ENCODE results near the gene HNRNPH2.

HNRNPH2 gene

DNA sequence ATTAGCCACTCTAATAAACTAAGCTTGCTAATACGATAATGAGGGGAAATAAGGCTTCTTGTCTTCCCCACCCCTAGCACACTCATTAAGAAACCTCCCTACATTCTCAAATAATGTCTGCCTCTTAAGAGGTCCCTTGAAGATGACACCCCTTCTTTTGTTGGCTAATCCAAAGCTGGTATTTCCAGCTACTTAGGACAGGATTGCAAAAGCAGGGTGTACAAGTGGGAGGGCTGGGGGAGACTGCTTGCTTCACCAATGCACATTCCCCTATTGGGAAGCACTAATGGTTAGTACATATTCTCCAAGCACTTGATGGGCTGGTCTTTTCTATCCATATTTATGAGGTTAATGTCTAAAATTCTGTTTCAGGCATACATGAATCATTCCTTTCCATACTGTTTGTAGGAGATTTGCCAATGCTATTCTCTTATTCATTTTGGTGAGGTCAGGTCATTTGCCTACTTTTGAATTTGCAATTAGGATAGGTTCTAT lies 42.7 kb upstream of the HNRNPH2 start:
- H3K36me3 ChIP-seq (ENCODE audit: control insufficient read depth, insufficient read depth, low read length) = no peaks in the 10 kb centered on the region
- H3K9me3 ChIP-seq (ENCODE audit: control insufficient read depth, low read length) = no peaks in the 10 kb centered on the region
- no peak overlapping the region for H3K4me2 ChIP-seq (ENCODE audit: low read length)
- H3K79me2 ChIP-seq = no peaks in the 10 kb centered on the region
- H3K4me1 ChIP-seq = no peaks in the 10 kb centered on the region
- H3K27ac ChIP-seq = no peak overlapping the region
- H3K4me3 ChIP-seq (ENCODE audit: low read depth, low read length) = no peak overlapping the region
- TF ChIP-seq, protein P1, sequence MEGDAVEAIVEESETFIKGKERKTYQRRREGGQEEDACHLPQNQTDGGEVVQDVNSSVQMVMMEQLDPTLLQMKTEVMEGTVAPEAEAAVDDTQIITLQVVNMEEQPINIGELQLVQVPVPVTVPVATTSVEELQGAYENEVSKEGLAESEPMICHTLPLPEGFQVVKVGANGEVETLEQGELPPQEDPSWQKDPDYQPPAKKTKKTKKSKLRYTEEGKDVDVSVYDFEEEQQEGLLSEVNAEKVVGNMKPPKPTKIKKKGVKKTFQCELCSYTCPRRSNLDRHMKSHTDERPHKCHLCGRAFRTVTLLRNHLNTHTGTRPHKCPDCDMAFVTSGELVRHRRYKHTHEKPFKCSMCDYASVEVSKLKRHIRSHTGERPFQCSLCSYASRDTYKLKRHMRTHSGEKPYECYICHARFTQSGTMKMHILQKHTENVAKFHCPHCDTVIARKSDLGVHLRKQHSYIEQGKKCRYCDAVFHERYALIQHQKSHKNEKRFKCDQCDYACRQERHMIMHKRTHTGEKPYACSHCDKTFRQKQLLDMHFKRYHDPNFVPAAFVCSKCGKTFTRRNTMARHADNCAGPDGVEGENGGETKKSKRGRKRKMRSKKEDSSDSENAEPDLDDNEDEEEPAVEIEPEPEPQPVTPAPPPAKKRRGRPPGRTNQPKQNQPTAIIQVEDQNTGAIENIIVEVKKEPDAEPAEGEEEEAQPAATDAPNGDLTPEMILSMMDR (IDR thresholded peaks at IDR 0.05) = no peak
- H3K9ac ChIP-seq = no peak overlapping the region
- H2AFZ ChIP-seq = no peak overlapping the region
- no peaks in the 10 kb centered on the region for H3K27me3 ChIP-seq (ENCODE audit: control insufficient read depth, insufficient read depth, low read length)

GRCh38 chrX:101368800-101369199 lies 39.2 kb upstream of the HNRNPH2 start:
- H3K4me2 ChIP-seq (ENCODE audit: low read length) = no peak overlapping the region
- no peaks in the 10 kb centered on the region for H3K9me3 ChIP-seq (ENCODE audit: control insufficient read depth, low read length)
- no peak overlapping the region for H3K4me3 ChIP-seq (ENCODE audit: low read depth, low read length)
- H3K79me2 ChIP-seq = no peaks in the 10 kb centered on the region
- H3K27me3 ChIP-seq (ENCODE audit: control insufficient read depth, insufficient read depth, low read length) = no peaks in the 10 kb centered on the region
- no peak overlapping the region for H3K9ac ChIP-seq
- H3K36me3 ChIP-seq (ENCODE audit: control insufficient read depth, insufficient read depth, low read length) = no peaks in the 10 kb centered on the region
- H3K4me1 ChIP-seq = no peaks in the 10 kb centered on the region
- TF ChIP-seq, protein P1 (IDR thresholded peaks at IDR 0.05) = no peak
- no peak overlapping the region for H3K27ac ChIP-seq
- H2AFZ ChIP-seq = no peak overlapping the region

DNA sequence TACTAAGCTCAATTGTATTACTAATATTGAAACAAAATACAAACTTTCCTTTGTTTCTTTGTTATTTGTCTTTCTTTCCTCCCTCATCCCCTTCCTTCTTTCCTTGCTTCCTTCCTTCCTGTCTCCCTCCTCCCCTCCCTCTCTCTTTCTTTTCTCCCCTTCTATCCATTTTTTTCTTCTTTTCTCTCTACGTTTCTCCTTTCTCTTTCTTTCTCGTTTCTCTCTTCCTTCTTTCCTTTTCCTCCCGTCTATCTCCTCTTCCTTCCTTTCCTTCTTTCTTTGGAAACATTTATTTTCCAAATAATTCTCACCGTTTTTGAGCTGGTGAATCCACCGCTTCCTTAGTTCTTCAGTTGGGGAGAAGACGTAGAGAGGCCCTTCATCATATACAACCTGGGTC lies 38.3 kb upstream of the HNRNPH2 start:
- H2AFZ ChIP-seq = no peak overlapping the region
- H3K9me3 ChIP-seq (ENCODE audit: control insufficient read depth, low read length) = no peaks in the 10 kb centered on the region
- no peaks in the 10 kb centered on the region for H3K36me3 ChIP-seq (ENCODE audit: control insufficient read depth, insufficient read depth, low read length)
- no peak overlapping the region for H3K4me3 ChIP-seq (ENCODE audit: low read depth, low read length)
- TF ChIP-seq, protein P1 (IDR thresholded peaks at IDR 0.05) = no peak
- H3K79me2 ChIP-seq = no peaks in the 10 kb centered on the region
- no peaks in the 10 kb centered on the region for H3K4me1 ChIP-seq
- H3K27me3 ChIP-seq (ENCODE audit: control insufficient read depth, insufficient read depth, low read length) = no peaks in the 10 kb centered on the region
- no peak overlapping the region for H3K4me2 ChIP-seq (ENCODE audit: low read length)
- H3K27ac ChIP-seq = no peak overlapping the region
- no peak overlapping the region for H3K9ac ChIP-seq

DNA sequence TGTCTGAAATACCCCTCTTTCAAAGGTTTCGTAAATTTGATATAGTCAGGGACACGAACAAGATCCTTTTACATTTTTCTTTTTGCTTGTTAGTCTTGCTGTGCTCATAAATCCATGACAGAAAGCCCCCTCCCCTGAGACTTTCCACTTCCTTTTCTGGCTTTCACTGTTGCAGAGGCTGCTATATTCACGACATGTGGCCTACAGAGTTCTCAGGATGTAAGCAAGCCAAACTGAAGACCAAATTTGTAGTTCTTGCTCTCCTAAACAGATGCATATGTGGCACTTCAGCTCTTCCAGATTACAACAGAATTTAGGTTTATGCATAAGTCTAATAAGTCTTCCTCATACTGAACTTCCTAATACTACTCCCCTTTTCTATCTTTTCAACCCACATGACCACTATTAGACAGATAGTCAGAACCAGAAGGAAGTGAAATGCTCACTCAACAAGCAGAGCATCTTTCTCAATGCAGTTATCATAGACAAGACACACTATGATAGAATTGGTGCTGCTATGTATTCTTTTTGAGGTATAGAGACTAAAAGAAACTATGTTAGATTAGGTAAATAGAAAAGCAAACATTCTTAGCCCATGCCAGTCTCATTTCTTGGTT lies 37.0 kb upstream of the HNRNPH2 start:
- Histone ChIP-seq H3K4me3 (ENCODE audit: low read depth, low read length) (no peak overlapping the region), H2AFZ (no peak overlapping the region), H3K36me3 (ENCODE audit: control insufficient read depth, insufficient read depth, low read length) (no peaks in the 10 kb centered on the region), H3K4me2 (ENCODE audit: low read length) (no peak overlapping the region), H3K9ac (no peak overlapping the region), H3K27me3 (ENCODE audit: control insufficient read depth, insufficient read depth, low read length) (no peaks in the 10 kb centered on the region), H3K9me3 (ENCODE audit: control insufficient read depth, low read length) (no peaks in the 10 kb centered on the region), H3K79me2 (no peaks in the 10 kb centered on the region), H3K27ac (no peak overlapping the region), H3K4me1 (no peaks in the 10 kb centered on the region)
- TF ChIP-seq, protein P1 (IDR thresholded peaks at IDR 0.05) = no peak

DNA sequence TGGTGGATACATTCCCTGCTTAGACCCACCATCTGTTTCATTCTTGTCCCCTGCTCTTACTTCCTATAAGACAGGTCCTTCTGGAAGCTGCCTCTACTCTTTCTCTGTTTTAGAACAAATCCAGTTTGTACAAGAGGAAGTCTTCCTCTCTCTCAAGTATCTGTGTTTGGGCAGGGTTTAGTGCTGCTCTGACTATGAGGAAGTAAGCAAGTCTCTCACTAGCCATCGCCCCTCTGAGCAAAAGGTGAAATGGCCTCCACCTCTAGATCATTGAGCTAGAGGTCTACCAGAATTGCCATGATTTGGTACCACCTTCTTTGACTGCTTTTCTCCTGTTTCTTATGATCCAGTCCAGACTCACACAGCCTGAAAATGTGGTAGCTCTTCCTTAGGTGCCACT lies 30.5 kb upstream of the HNRNPH2 start:
- no peaks in the 10 kb centered on the region for H3K4me1 ChIP-seq
- no peaks in the 10 kb centered on the region for H3K36me3 ChIP-seq (ENCODE audit: control insufficient read depth, insufficient read depth, low read length)
- no peak overlapping the region for H3K4me2 ChIP-seq (ENCODE audit: low read length)
- no peaks in the 10 kb centered on the region for H3K9me3 ChIP-seq (ENCODE audit: control insufficient read depth, low read length)
- no peak overlapping the region for H3K4me3 ChIP-seq (ENCODE audit: low read depth, low read length)
- no peaks in the 10 kb centered on the region for H3K27me3 ChIP-seq (ENCODE audit: control insufficient read depth, insufficient read depth, low read length)
- TF ChIP-seq, protein P1 (IDR thresholded peaks at IDR 0.05) = no peak
- no peak overlapping the region for H3K27ac ChIP-seq
- H3K9ac ChIP-seq = no peak overlapping the region
- H2AFZ ChIP-seq = no peak overlapping the region
- H3K79me2 ChIP-seq = no peaks in the 10 kb centered on the region
